Osteocyte (in vitro differentiated cells): Measurements from ENCODE around the gene HIRA. TPM values are rescaled to one million over a fixed set of nuclear protein-coding genes. Genes with fewer than 3 reads are reported as not detected.
"Not testable (repeated sequence)": the region's sequence is repeated elsewhere in the genome, so short reads cannot be mapped to it uniquely, and the experiment has no call there.

ENCODE experiments used
- DNase-seq: peaks from one replicate; pipeline ENCODE4 v3.0.0; 2021; ENCODE audit warnings: mixed read lengths; ENCODE audit not compliant: unreplicated experiment; ENCODE audit errors: extremely low spot score
- H3K27ac Mint-ChIP-seq: one replicate; pipeline ENCODE4 v1.8.0; 2021; ENCODE audit warnings: mild to moderate bottlenecking, mixed read lengths; ENCODE audit not compliant: unreplicated experiment
- H3K27me3 Mint-ChIP-seq: one replicate; pipeline ENCODE4 v1.8.0; 2021; ENCODE audit warnings: mixed read lengths; ENCODE audit not compliant: unreplicated experiment
- H3K36me3 Mint-ChIP-seq: one replicate; pipeline ENCODE4 v1.8.0; 2021; ENCODE audit warnings: mixed read lengths; ENCODE audit not compliant: unreplicated experiment
- H3K4me1 Mint-ChIP-seq: one replicate; pipeline ENCODE4 v1.8.0; 2021; ENCODE audit warnings: mixed read lengths; ENCODE audit not compliant: unreplicated experiment
- H3K4me3 Mint-ChIP-seq: one replicate; pipeline ENCODE4 v1.8.0; 2021; ENCODE audit warnings: mild to moderate bottlenecking, moderate library complexity, mixed read lengths; ENCODE audit not compliant: unreplicated experiment
- H3K9me3 Mint-ChIP-seq: one replicate; pipeline ENCODE4 v1.8.0; 2021; ENCODE audit warnings: mixed read lengths; ENCODE audit not compliant: unreplicated experiment
- CTCF ChIP-seq: fragments of 200-600 bp; sonication (generic); IDR thresholded peaks from 2 replicates; pipeline ENCODE4 v1.5.0; 2021; ENCODE audit warnings: antibody characterized with exemption, mild to moderate bottlenecking, moderate library complexity
- total RNA-seq: library from RNA; stranded (reverse); gene quantifications from 2 replicates; pipeline ENCODE4 v1.2.1, GENCODE V29; 2021

The HIRA gene
- total RNA-seq, 1 donor from 2014 or later, result 33.2 TPM

GRCh38 chr22:19336133-19337075, 95.1 kb downstream of the HIRA start:
- Mint-ChIP-seq H3K27ac (no peak overlapping the region), H3K27me3 (no peaks in the 10 kb centered on the region), H3K4me3 (no peak overlapping the region), H3K9me3 (peaks cover 49% of the 10 kb centered on the region), H3K36me3 (peaks cover 85% of the 10 kb centered on the region), H3K4me1 (no peaks in the 10 kb centered on the region)
- TF ChIP-seq CTCF, result no peak
- no peak for DNase-seq

GRCh38 chr22:19331975-19332374, 99.6 kb downstream of the HIRA start:
- no peak overlapping the region for H3K27ac Mint-ChIP-seq
- TF ChIP-seq CTCF, result no peak
- H3K27me3 Mint-ChIP-seq, result no peaks in the 10 kb centered on the region
- H3K4me1 Mint-ChIP-seq, result no peaks in the 10 kb centered on the region
- DNase-seq, result no peak
- H3K9me3 Mint-ChIP-seq, result peaks cover 24% of the 10 kb centered on the region
- H3K4me3 Mint-ChIP-seq, result no peak overlapping the region
- H3K36me3 Mint-ChIP-seq, result peaks cover 77% of the 10 kb centered on the region

GRCh38 chr22:19331474-19331873, 100.1 kb downstream of the HIRA start:
- H3K4me3 Mint-ChIP-seq, result no peak overlapping the region
- no peaks in the 10 kb centered on the region for H3K27me3 Mint-ChIP-seq
- H3K4me1 Mint-ChIP-seq, result no peaks in the 10 kb centered on the region
- peaks cover 72% of the 10 kb centered on the region for H3K36me3 Mint-ChIP-seq
- peaks cover 24% of the 10 kb centered on the region for H3K9me3 Mint-ChIP-seq
- DNase-seq, result no peak
- TF ChIP-seq CTCF, result no peak
- no peak overlapping the region for H3K27ac Mint-ChIP-seq

- Mint-ChIP-seq H3K36me3 (peaks cover 70% of the 10 kb centered on the region), H3K4me3 (no peak overlapping the region), H3K27me3 (no peaks in the 10 kb centered on the region), H3K4me1 (no peaks in the 10 kb centered on the region), H3K9me3 (peaks cover 26% of the 10 kb centered on the region), H3K27ac (no peak overlapping the region)
- TF ChIP-seq CTCF, result no peak
- DNase-seq, result no peak
Measured at GRCh38 chr22:19330865-19331418, 100.6 kb downstream of the HIRA start.

GRCh38 chr22:19330205-19330604, 101.3 kb downstream of the HIRA start:
- DNase-seq, H3K4me3 Mint-ChIP-seq, H3K27me3 Mint-ChIP-seq, H3K27ac Mint-ChIP-seq, H3K4me1 Mint-ChIP-seq: not testable (repeated sequence)
- Mint-ChIP-seq H3K9me3 (peaks cover 20% of the 10 kb centered on the region), H3K36me3 (peaks cover 65% of the 10 kb centered on the region)
